Mesendoderm (in vitro differentiated cells): ENCODE measurements around the gene TSC22D3.
A peak's percentile ranks its signal among the peaks of the same experiment; 100 is the strongest.

Experiments
- DNase-seq: peaks from one replicate; pipeline ENCODE4 v3.0.0; 2013
- H2AK5ac ChIP-seq: 2 replicates; pipeline ENCODE4 v1.6.1; 2013; ENCODE audit warnings: low read length, inconsistent platforms
- H2BK120ac ChIP-seq: 2 replicates; pipeline ENCODE4 v1.6.1; 2013; ENCODE audit warnings: low read depth, mild to moderate bottlenecking, low read length, moderate library complexity, mixed read lengths
- H2BK15ac ChIP-seq: replicated peaks from 2 replicates; pipeline ENCODE4 v1.6.1; 2013; ENCODE audit warnings: low read depth, mild to moderate bottlenecking, moderate library complexity
- H2BK5ac ChIP-seq: 2 replicates; pipeline ENCODE4 v1.6.1; 2013; ENCODE audit warnings: low read length, inconsistent platforms
- H3K18ac ChIP-seq: 2 replicates; pipeline ENCODE4 v1.6.1; 2013; ENCODE audit warnings: mild to moderate bottlenecking, low read length, mixed read lengths
- H3K23ac ChIP-seq: one replicate; pipeline ENCODE4 v1.6.1; 2013; ENCODE audit warnings: low read length
- H3K27ac ChIP-seq: 2 replicates; pipeline ENCODE4 v1.5.1; 2013; ENCODE audit warnings: low read depth, mild to moderate bottlenecking, inconsistent platforms, low read length, moderate library complexity
- H3K27me3 ChIP-seq: 2 replicates; pipeline ENCODE4 v1.6.1; 2013; ENCODE audit warnings: low read length, control low read depth, mild to moderate bottlenecking, inconsistent platforms; ENCODE audit not compliant: insufficient read depth, poor library complexity
- H3K36me3 ChIP-seq: 2 replicates; pipeline ENCODE4 v1.6.1; 2013; ENCODE audit warnings: low read length, inconsistent platforms; ENCODE audit not compliant: control insufficient read depth, insufficient read depth
- H3K4ac ChIP-seq: one replicate; pipeline ENCODE4 v1.6.1; 2013; ENCODE audit warnings: low read depth, mild to moderate bottlenecking, low read length, moderate library complexity
- H3K4me1 ChIP-seq: 2 replicates; pipeline ENCODE4 v1.6.1; 2013; ENCODE audit warnings: low read depth, low read length, inconsistent platforms; ENCODE audit not compliant: control insufficient read depth
- H3K4me2 ChIP-seq: 2 replicates; pipeline ENCODE4 v1.6.1; 2013; ENCODE audit warnings: low read length
- H3K4me3 ChIP-seq: 2 replicates; pipeline ENCODE4 v1.5.1; 2013; ENCODE audit warnings: mild to moderate bottlenecking, low read length
- H3K56ac ChIP-seq: one replicate; pipeline ENCODE4 v1.6.1; 2013; ENCODE audit warnings: low read length
- H3K79me1 ChIP-seq: 2 replicates; pipeline ENCODE4 v1.6.1; 2013; ENCODE audit warnings: low read length, inconsistent platforms
- H3K79me2 ChIP-seq: 2 replicates; pipeline ENCODE4 v1.6.1; 2013; ENCODE audit warnings: mild to moderate bottlenecking, low read length; ENCODE audit not compliant: control insufficient read depth, insufficient read depth
- H3K9ac ChIP-seq: 2 replicates; pipeline ENCODE4 v1.6.1; 2013; ENCODE audit warnings: low read length, inconsistent platforms
- H4K5ac ChIP-seq: one replicate; pipeline ENCODE4 v1.6.1; 2013; ENCODE audit warnings: low read length
- H4K8ac ChIP-seq: one replicate; pipeline ENCODE4 v1.6.1; 2013; ENCODE audit warnings: low read depth, mild to moderate bottlenecking, control low read depth, low read length, moderate library complexity
- WGBS: extraction: QIAGEN DNeasy Blood & Tissue Kit; methylation state at CpG from one replicate; pipeline ENCODE4 v1.1.7; 2013; ENCODE audit warnings: low lambda C conversion rate, missing lambda C conversion rate; ENCODE audit not compliant: insufficient coverage; ENCODE audit errors: extremely low coverage; 5-methylcytosine and 5-hydroxymethylcytosine counted together

TSC22D3 gene

DNA sequence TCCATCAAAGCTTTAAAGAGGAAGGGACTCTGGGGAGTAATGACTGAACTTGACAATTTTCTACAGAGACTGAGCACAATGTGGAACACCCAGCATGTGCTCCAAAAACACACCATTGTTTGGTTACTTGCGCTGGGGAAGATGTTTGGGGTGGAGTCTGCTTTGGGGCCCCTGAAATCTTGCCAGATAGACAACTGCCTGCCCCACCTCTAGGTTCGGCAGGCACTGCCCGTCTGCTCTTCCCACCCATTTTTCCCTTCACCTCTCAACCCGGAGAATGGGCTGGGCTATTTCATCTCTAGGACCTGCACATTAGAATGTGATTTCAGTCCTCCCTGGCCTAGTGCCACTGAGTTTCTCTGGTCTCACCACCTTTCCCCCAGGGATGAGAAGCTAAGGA is 41.9 kb downstream of the TSC22D3 start:
- Histone ChIP-seq H4K8ac (no peak overlapping the region), H2BK120ac (no peak overlapping the region), H3K4me2 (no peak overlapping the region), H4K5ac (no peak overlapping the region), H3K79me1 (no peaks in the 10 kb centered on the region), H3K27me3 (no peaks in the 10 kb centered on the region), H3K27ac (no peak overlapping the region), H2BK5ac (no peak overlapping the region), H3K4me3 (no peak overlapping the region), H3K4ac (no peak overlapping the region), H2AK5ac (no peak overlapping the region), H3K4me1 (peaks cover 11% of the 10 kb centered on the region), H3K23ac (no peak overlapping the region), H3K9ac (no peak overlapping the region), H3K79me2 (no peaks in the 10 kb centered on the region), H3K36me3 (no peaks in the 10 kb centered on the region), H3K56ac (no peak overlapping the region), H3K18ac (no peak overlapping the region), H2BK15ac (no peak overlapping the region)
- no peak for DNase-seq
- WGBS, result no CpG with 5 or more reads among the region's 4 CpGs

DNA sequence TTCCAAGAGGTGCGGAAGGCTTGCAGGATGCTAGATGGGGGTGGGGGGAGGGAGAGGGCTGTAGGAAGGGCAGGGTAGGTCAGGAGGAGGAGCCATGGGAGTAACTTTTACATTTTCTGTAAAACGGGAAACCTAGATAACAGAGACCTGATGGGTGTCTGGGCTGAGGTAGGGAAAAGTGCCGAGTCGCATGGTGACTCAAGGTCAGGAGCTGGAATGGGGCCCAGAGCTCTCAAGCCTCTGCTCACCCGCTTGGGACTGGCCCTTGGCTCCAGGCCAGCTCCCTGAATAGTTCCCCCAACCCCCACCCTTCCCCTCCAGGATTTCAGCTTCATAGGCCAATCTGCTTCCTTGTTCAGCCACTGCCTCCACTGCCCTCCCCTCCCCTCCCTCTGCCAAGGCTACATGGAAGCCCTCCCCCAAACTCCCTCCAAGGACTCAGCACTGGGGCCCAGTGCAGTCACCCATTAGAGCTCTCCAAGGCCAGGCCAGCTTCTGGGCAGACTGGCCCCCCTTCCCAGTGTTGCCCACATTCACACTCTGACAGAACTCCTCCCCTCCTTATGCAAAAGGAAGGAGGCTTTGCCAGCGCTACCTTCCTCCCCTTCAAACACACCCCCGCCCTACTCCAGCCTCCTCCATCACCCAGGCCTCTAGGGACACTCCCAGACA is 43.6 kb downstream of the TSC22D3 start:
- Histone ChIP-seq H3K4me2 (no peak overlapping the region), H3K4ac (no peak overlapping the region), H3K9ac (no peak overlapping the region), H2AK5ac (no peak overlapping the region), H4K8ac (no peak overlapping the region), H3K27me3 (no peaks in the 10 kb centered on the region), H2BK120ac (no peak overlapping the region), H3K79me2 (no peaks in the 10 kb centered on the region), H3K36me3 (no peaks in the 10 kb centered on the region), H3K23ac (no peak overlapping the region), H2BK15ac (no peak overlapping the region), H4K5ac (no peak overlapping the region), H3K4me1 (peaks cover 3% of the 10 kb centered on the region), H3K79me1 (no peaks in the 10 kb centered on the region), H3K56ac (peak overlapping the region; percentile 15), H3K27ac (no peak overlapping the region), H3K18ac (no peak overlapping the region), H3K4me3 (no peak overlapping the region), H2BK5ac (no peak overlapping the region)
- no CpG with 5 or more reads among the region's 7 CpGs for WGBS
- peak; percentile 88 for DNase-seq

DNA sequence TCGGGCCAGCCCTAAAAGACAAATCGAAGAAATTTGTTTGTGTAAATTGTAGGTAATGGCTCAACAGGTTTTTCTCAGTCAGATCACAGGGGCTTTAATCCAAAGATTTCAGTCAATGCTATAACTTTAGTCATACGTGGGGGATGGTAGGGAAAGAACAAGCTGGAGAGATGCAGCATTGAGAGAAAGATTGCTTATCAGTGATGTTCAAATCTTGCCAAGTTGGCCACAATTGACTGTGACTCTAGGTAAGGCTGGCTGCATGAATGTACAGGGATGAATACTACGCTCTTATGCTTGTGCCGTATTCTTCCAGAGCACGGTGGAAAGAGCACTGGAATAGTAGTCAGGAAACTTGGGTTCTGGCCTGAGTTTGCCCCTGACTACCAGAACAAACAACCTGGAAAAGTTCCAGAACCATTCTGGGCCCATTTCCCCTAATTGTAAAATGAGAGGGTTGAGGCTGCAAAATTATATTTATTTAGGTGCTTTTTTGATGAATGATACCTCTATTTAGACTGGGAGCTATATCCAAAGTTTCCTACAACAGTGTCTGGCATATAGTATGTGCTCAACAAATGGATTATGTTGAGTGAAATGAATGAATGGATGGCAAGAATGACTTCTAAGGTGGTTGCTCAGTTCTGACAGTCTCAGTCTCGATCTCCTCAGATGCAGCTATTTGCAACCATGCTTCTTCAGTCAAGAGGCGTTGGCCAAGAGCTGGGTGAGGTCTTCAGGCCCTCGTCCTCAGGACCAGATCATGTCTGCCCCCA is 44.4 kb downstream of the TSC22D3 start:
- H2BK15ac ChIP-seq, result no peak overlapping the region
- H3K18ac ChIP-seq, result no peak overlapping the region
- H3K79me2 ChIP-seq, result no peaks in the 10 kb centered on the region
- no CpG with 5 or more reads among the region's 9 CpGs for WGBS
- H3K27me3 ChIP-seq, result no peaks in the 10 kb centered on the region
- peak overlapping the region; percentile 54 for H3K56ac ChIP-seq
- DNase-seq, result no peak
- H4K8ac ChIP-seq, result no peak overlapping the region
- H3K4ac ChIP-seq, result no peak overlapping the region
- no peak overlapping the region for H3K27ac ChIP-seq
- H2BK120ac ChIP-seq, result peak overlapping the region; percentile 14
- no peak overlapping the region for H4K5ac ChIP-seq
- no peaks in the 10 kb centered on the region for H3K4me1 ChIP-seq
- no peak overlapping the region for H2AK5ac ChIP-seq
- no peak overlapping the region for H3K4me2 ChIP-seq
- H3K23ac ChIP-seq, result no peak overlapping the region
- H3K36me3 ChIP-seq, result no peaks in the 10 kb centered on the region
- no peak overlapping the region for H3K4me3 ChIP-seq
- no peaks in the 10 kb centered on the region for H3K79me1 ChIP-seq
- H3K9ac ChIP-seq, result no peak overlapping the region
- no peak overlapping the region for H2BK5ac ChIP-seq

DNA sequence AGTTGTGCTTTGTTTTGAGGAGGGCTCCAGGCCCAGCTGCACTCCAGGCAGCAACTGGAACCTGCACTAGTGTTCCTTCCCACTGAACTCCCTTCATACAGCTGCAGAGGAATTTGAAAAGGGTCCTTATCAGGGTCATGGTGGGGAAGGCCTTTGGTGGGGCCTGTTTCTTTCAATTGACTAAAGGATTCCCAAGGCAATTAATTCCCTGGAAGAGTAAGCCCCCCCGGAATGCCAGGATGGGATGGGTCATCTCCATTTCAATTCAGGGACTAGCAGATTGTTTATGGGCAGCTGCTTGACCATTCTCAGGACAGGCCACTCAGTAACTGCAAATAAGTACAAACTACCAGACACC is 45.3 kb downstream of the TSC22D3 start:
- no peak overlapping the region for H2AK5ac ChIP-seq
- H3K27ac ChIP-seq, result no peak overlapping the region
- H3K36me3 ChIP-seq, result no peaks in the 10 kb centered on the region
- H4K5ac ChIP-seq, result no peak overlapping the region
- no peaks in the 10 kb centered on the region for H3K27me3 ChIP-seq
- no peak overlapping the region for H3K4ac ChIP-seq
- no peak overlapping the region for H2BK5ac ChIP-seq
- no CpG with 5 or more reads among the region's 1 CpG for WGBS
- no peak overlapping the region for H3K23ac ChIP-seq
- no peak overlapping the region for H2BK15ac ChIP-seq
- no peaks in the 10 kb centered on the region for H3K79me2 ChIP-seq
- no peak for DNase-seq
- no peak overlapping the region for H3K9ac ChIP-seq
- H3K18ac ChIP-seq, result no peak overlapping the region
- no peak overlapping the region for H2BK120ac ChIP-seq
- H3K4me3 ChIP-seq, result no peak overlapping the region
- H3K79me1 ChIP-seq, result no peaks in the 10 kb centered on the region
- no peak overlapping the region for H4K8ac ChIP-seq
- H3K4me2 ChIP-seq, result no peak overlapping the region
- no peak overlapping the region for H3K56ac ChIP-seq
- no peaks in the 10 kb centered on the region for H3K4me1 ChIP-seq

DNA sequence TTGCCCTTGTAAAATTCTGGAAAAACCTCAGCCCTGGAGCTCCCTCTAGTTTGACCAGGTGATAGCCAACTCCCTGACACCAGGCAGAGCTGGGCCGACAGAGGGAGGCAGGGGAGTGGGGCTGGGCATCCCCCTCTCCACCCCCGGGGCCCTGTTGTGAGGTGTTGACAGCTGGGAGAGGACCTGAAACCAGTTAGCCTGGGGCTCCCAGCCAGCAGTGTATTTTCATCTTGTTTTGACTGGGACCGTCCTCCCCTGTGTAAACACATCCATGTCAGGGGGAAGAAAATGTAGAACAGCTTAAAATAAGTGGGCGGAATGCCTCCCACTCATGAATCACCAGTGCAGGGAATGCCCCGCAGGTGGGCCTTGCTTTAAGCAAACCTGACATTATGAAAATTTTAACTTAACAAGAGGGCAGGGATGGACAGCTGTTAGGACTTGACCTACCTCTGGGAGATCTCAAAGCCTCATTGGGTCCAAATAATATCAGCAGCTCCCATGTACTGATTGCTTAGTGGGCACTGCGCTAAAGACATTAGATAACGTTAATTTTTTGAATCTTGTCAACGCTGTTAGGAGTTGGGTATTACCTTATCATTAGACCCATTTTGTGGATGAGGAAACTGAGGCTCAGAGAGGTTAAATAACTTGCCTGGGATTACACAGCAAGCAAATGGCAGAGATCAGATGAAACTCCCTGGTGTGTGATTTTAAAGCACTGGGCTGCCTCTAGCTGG is 45.9 kb downstream of the TSC22D3 start:
- Histone ChIP-seq H3K23ac (no peak overlapping the region), H3K9ac (no peak overlapping the region), H3K4ac (no peak overlapping the region), H3K79me1 (no peaks in the 10 kb centered on the region), H3K4me3 (no peak overlapping the region), H4K8ac (no peak overlapping the region), H4K5ac (no peak overlapping the region), H3K27ac (no peak overlapping the region), H3K56ac (no peak overlapping the region), H2BK15ac (no peak overlapping the region), H3K27me3 (no peaks in the 10 kb centered on the region), H3K4me1 (no peaks in the 10 kb centered on the region), H3K36me3 (no peaks in the 10 kb centered on the region), H2BK120ac (no peak overlapping the region), H3K18ac (no peak overlapping the region), H2AK5ac (no peak overlapping the region), H3K79me2 (no peaks in the 10 kb centered on the region), H3K4me2 (no peak overlapping the region), H2BK5ac (no peak overlapping the region)
- DNase-seq, result peak; percentile 65
- no CpG with 5 or more reads among the region's 8 CpGs for WGBS
